Keratinocyte (primary cell): ENCODE measurements around the gene PCDHGB5. TPM values are rescaled to one million over a fixed set of nuclear protein-coding genes. Genes with fewer than 3 reads are reported as not detected.

Experiments used
- DNase-seq: peaks from one replicate; pipeline ENCODE4 v3.0.0-alpha.2; 2011; ENCODE audit warnings: low read depth, missing footprints, low spot score
- FAIRE-seq: peaks from 2 replicates; lab custom pipeline; 2011; peaks lifted over from hg19 to GRCh38; lab: Jason Lieb, UNC
- H2AFZ ChIP-seq: 2 replicates; pipeline ENCODE4 v1.6.0; 2012; ENCODE audit warnings: low read length, control low read depth, inconsistent platforms; ENCODE audit not compliant: control insufficient read depth
- H3K27ac ChIP-seq: 2 replicates; pipeline ENCODE4 v1.5.1; 2011; ENCODE audit warnings: low read length; ENCODE audit not compliant: control insufficient read depth, insufficient read depth
- H3K27me3 ChIP-seq: 3 replicates; pipeline ENCODE4 v1.6.0; 2011; ENCODE audit warnings: low read length; ENCODE audit not compliant: control insufficient read depth, insufficient read depth; ENCODE audit errors: extremely low read depth
- H3K36me3 ChIP-seq, 2 experiments: 2 replicates in 1 of 2; 3 replicates in 1 of 2; pipeline ENCODE4 v1.5.1; 2011; ENCODE audit warnings: low read length in 2 of 2, mild to moderate bottlenecking in 1 of 2; ENCODE audit not compliant: control insufficient read depth in 2 of 2, insufficient read depth in 2 of 2; ENCODE audit errors: extremely low read depth in 1 of 2
- H3K4me1 ChIP-seq: 3 replicates; pipeline ENCODE4 v1.5.1; 2011; ENCODE audit warnings: low read length; ENCODE audit not compliant: control insufficient read depth, insufficient read depth; ENCODE audit errors: extremely low read depth
- H3K4me2 ChIP-seq: 3 replicates; pipeline ENCODE4 v1.6.0; 2011; ENCODE audit warnings: low read depth, low read length; ENCODE audit not compliant: control insufficient read depth, insufficient read depth; ENCODE audit errors: extremely low read depth
- H3K4me3 ChIP-seq, 3 experiments: fragments of 200-600 bp in 1 of 3; sonication (generic) in 1 of 3; 2 replicates in 2 of 3; 3 replicates in 1 of 3; pipeline ENCODE4 v1.5.1; 2011 to 2016; ENCODE audit warnings: low read length in 3 of 3, mild to moderate bottlenecking in 3 of 3, control low read depth in 2 of 3, inconsistent platforms in 1 of 3, low read depth in 1 of 3, mixed read lengths in 1 of 3, mixed run types in 1 of 3, moderate library complexity in 1 of 3; ENCODE audit not compliant: control insufficient read depth in 2 of 3, insufficient read depth in 2 of 3; ENCODE audit errors: extremely low read depth in 1 of 3
- H3K79me2 ChIP-seq: 2 replicates; pipeline ENCODE4 v1.6.0; 2012; ENCODE audit warnings: low read length; ENCODE audit not compliant: control insufficient read depth, insufficient read depth
- H3K9ac ChIP-seq: 3 replicates; pipeline ENCODE4 v1.6.0; 2011; ENCODE audit warnings: low read length; ENCODE audit not compliant: control insufficient read depth, insufficient read depth; ENCODE audit errors: extremely low read depth
- H3K9me1 ChIP-seq: 3 replicates; pipeline ENCODE4 v1.6.0; 2011; ENCODE audit warnings: low read length; ENCODE audit not compliant: control insufficient read depth, insufficient read depth; ENCODE audit errors: extremely low read depth
- H3K9me3 ChIP-seq: 2 replicates; pipeline ENCODE4 v1.5.1; 2012; ENCODE audit warnings: low read depth, low read length; ENCODE audit not compliant: control insufficient read depth
- H4K20me1 ChIP-seq: 3 replicates; pipeline ENCODE4 v1.6.0; 2011; ENCODE audit warnings: low read length; ENCODE audit not compliant: control insufficient read depth, insufficient read depth; ENCODE audit errors: extremely low read depth
- CTCF ChIP-seq, 3 experiments: IDR thresholded peaks in 1 of 3; conservative IDR thresholded peaks in 1 of 3; optimal IDR thresholded peaks in 1 of 3; 2 replicates in 2 of 3; 3 replicates in 1 of 3; pipeline versions ENCODE3 to v1.5.1; 2011; ENCODE audit warnings: low read length in 3 of 3, mild to moderate bottlenecking in 3 of 3, moderate library complexity in 2 of 3, control low read depth in 1 of 3, inconsistent platforms in 1 of 3; ENCODE audit not compliant: insufficient read depth in 2 of 3; ENCODE audit errors: extremely low read depth in 1 of 3
- EZH2 ChIP-seq: IDR thresholded peaks from one replicate; pipeline ENCODE4 v1.6.1; 2012; ENCODE audit warnings: inconsistent platforms, mild to moderate bottlenecking, low read length, moderate library complexity
- dilution Hi-C: fragments of 300-500 bp; cut with MboI; formaldehyde crosslinking; loops from one replicate; pipeline ENCODE4 v1.7.0; 2020; ENCODE audit warnings: low sequenced_read_pairs; ENCODE audit not compliant: extremely low pct_ligation_motif_present
- polyA plus RNA-seq, 5 experiments: library from polyadenylated mRNA; depleted of rRNA in 3 of 5; stranded (reverse) in 3 of 5; stranded (forward) in 1 of 5; unstranded in 1 of 5; fragments of >200 nt; gene quantifications; 1 replicate in 1 of 5; 2 replicates in 3 of 5; 3 replicates in 1 of 5; pipeline versions ENCODE4 v1.2.1 to v1.2.3, GENCODE V29; 2011 to 2012; ENCODE audit warnings: missing spikeins in 2 of 5, low read depth in 1 of 5, low replicate concordance in 1 of 5

The PCDHGB5 gene
- polyA plus RNA-seq, 1 donor (not counting 4 experiments of a cell fraction or from before 2014, with no cell fraction given): 1.8 TPM

- dilution Hi-C loops: no loop called here
- no peak for DNase-seq
- Histone ChIP-seq H3K79me2 (no peaks in the 10 kb centered on the region), H3K9me1 (no peaks in the 10 kb centered on the region), H3K27me3 (peaks cover 19% of the 10 kb centered on the region), H4K20me1 (no peaks in the 10 kb centered on the region), H3K9ac (no peak overlapping the region), H3K4me2 (no peak overlapping the region), H3K9me3 (peaks cover 12% of the 10 kb centered on the region), H2AFZ (no peak overlapping the region), H3K4me1 (no peaks in the 10 kb centered on the region), H3K4me3 (no peak overlapping the region), H3K27ac (no peak overlapping the region), H3K36me3 (no peaks in the 10 kb centered on the region)
- TF ChIP-seq EZH2: no peak
- TF ChIP-seq CTCF (optimal IDR thresholded peaks at IDR 0.05 in 1 of 3, IDR thresholded peaks at IDR 0.05 in 1 of 3, conservative IDR thresholded peaks at IDR 0.05 in 1 of 3; ENCODE audit: extremely low read depth in 1 of 3, insufficient read depth in 2 of 3, low read length in 3 of 3): no peak
- no peak for FAIRE-seq
Measured at GRCh38 chr5:141356950-141357349, 40.8 kb upstream of the PCDHGB5 start.

GRCh38 chr5:141359790-141360426 lies 37.8 kb upstream of the PCDHGB5 start, which contains the start of gene PCDHGB2:
PCDHGB2 (plus strand) TSS chr5:141359994; CDS start chr5:141360136, 142 bp downstream.
- H3K27ac ChIP-seq: no peak within 1 kb of the TSS
- dilution Hi-C loops: no loop called here
- H3K79me2 ChIP-seq: no peaks in the 10 kb centered on the region
- H4K20me1 ChIP-seq: no peaks in the 10 kb centered on the region
- FAIRE-seq (no peak), DNase-seq (no peak)
- TF ChIP-seq CTCF (optimal IDR thresholded peaks at IDR 0.05 in 1 of 3, IDR thresholded peaks at IDR 0.05 in 1 of 3, conservative IDR thresholded peaks at IDR 0.05 in 1 of 3; ENCODE audit: extremely low read depth in 1 of 3, insufficient read depth in 2 of 3, low read length in 3 of 3) (peak in 2 of 3 experiments; percentile 4 to 28), EZH2 (no peak)
- no peaks in the 10 kb centered on the region for H3K36me3 ChIP-seq
- H2AFZ ChIP-seq: no peak within 1 kb of the TSS
- no peak within 1 kb of the TSS for H3K9ac ChIP-seq
- peaks cover 34% of the 10 kb centered on the region for H3K27me3 ChIP-seq
- H3K4me2 ChIP-seq: peak within 1 kb of the TSS; percentile 18
- H3K9me1 ChIP-seq: no peaks in the 10 kb centered on the region
- H3K4me1 ChIP-seq: no peaks in the 10 kb centered on the region
- peaks cover 15% of the 10 kb centered on the region for H3K9me3 ChIP-seq
- no peak within 1 kb of the TSS for H3K4me3 ChIP-seq
